ENCODE results near the gene GIT2.

DNA sequence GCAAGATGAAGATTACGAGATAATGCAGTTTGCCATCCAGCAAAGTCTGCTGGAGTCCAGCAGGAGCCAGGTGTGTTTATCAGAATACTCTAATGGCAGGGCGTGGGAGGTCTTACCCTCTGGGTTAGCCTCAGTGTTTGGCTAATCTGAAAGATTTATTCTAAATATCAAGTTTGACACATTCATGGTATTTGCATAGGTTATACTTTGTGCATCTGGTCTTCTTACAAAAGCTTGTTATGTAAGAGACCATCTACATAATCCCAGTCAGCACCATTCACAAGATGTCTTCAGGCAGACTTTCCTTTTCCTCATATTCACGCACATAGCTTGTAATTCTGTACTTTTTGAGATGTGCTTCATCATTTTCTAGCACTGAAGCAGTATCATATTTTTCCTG is 37.7 kb upstream of the GIT2 start:
- no peak for TF ChIP-seq GABPA (IDR thresholded peaks at IDR 0.05; ENCODE audit: borderline replicate concordance, insufficient read depth, low read length)
- TF ChIP-seq, protein P1, sequence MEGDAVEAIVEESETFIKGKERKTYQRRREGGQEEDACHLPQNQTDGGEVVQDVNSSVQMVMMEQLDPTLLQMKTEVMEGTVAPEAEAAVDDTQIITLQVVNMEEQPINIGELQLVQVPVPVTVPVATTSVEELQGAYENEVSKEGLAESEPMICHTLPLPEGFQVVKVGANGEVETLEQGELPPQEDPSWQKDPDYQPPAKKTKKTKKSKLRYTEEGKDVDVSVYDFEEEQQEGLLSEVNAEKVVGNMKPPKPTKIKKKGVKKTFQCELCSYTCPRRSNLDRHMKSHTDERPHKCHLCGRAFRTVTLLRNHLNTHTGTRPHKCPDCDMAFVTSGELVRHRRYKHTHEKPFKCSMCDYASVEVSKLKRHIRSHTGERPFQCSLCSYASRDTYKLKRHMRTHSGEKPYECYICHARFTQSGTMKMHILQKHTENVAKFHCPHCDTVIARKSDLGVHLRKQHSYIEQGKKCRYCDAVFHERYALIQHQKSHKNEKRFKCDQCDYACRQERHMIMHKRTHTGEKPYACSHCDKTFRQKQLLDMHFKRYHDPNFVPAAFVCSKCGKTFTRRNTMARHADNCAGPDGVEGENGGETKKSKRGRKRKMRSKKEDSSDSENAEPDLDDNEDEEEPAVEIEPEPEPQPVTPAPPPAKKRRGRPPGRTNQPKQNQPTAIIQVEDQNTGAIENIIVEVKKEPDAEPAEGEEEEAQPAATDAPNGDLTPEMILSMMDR (IDR thresholded peaks at IDR 0.05; ENCODE audit: control extremely low read depth in 1 of 3, insufficient read depth in 1 of 3, low read depth in 1 of 3, low read length in 3 of 3): no peak
